HG03097 (cell line): ENCODE measurements around the gene BLM.
"Not testable (repeated sequence)": the region's sequence is repeated elsewhere in the genome, so short reads cannot be mapped to it uniquely, and the experiment has no call there.

ENCODE experiments used
- ATAC-seq: cut with Tn5 transposase; IDR thresholded peaks from one replicate; pipeline ENCODE4 v1.9.1; 2021; ENCODE audit not compliant: unreplicated experiment, low FRiP score

Gene BLM

DNA sequence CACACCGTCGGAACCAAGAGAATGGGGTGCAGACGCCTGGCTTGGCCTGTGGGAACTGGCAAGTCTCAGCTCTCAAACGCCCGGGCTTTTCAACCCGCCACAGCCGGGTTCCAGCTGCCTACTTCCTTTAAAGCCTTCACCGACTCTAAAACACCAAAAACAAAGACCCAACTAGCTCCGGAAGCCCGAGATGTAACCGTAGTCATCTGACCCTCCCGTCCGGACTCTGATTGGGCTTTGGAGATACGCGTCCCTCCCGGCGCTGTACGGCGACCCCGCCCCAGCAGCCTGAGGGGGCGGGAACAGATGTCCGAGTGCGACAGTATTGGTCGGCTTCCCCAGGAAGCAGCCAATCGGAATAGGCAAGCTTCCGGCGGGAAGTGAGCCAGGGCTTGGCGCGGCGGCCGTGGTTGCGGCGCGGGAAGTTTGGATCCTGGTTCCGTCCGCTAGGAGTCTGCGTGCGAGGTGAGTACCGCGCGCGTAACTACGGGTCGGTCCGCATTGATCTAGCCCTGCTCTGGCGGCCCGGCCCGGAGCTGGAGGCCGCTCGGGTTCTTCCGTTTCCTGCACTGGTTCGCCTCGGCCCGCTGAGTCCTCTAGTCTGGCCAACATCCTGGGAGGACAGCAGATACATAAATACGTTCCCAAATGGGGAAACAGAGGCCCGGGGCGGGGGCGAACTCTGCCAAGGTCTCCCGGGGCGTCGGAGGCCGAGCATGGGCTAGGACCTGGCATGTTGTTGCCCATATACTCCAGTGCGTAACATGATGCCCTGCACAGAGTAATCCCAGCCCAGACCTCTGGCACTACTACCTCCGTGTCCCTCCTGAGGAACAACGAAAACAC, at the start of gene BLM:
BLM (plus strand) TSS at position 371 of the 846 bp plus-strand sequence. CDS start 30,047 bp downstream, outside the sequence.
- ATAC-seq, result peak; percentile 98

DNA sequence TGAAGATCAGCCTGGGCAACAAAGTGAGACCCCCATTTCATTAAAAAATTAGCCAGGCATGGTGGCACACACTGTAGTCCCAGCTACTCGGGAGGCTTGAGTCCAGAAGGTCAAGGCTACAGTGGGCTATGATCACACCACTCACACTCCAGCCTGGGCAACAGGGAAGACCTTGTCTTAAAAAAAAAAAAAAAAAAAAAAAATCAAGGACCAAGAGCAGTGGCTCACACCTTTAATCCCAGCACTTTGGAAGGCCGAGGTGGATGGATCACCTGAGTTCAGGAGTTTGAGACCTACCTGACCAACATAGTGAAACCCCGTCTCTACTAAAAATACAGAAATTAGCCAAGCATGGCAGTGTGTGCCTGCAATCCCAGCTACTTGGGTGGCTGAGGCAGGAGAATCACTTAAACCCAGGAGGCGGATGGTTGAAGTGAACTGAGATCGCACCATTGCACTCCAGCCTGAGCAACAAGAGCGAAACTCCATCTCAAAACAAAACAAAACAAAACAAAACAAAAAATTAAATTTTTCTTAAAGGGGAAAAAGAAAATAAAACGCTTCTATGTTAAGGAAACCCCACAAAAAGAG, 49.3 kb upstream of the BLM start:
- ATAC-seq, result not testable (repeated sequence)

DNA sequence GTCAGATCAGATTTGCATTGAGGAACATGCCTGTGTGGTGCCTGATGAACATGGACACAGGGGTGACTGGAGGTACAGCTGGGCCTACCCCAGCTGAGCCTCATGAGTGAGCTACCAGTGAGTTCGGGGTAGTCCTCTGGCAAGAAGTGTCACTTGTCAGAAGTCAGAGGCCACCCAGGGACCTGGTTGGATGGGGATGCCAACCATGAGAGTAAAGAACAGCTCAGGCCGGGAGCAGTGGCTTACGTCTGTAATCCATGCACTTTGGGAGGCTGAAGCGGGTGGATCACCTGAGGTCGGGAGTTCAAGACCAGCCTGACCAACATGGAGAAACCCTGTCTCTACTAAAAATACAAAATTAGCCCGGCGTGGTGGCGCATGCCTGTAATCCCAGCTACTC, 46.5 kb upstream of the BLM start:
- ATAC-seq, result not testable (repeated sequence)

- no peak for ATAC-seq
These were observed 45.9 kb upstream of the BLM start for GRCh38 chr15:90671216-90671615.

DNA sequence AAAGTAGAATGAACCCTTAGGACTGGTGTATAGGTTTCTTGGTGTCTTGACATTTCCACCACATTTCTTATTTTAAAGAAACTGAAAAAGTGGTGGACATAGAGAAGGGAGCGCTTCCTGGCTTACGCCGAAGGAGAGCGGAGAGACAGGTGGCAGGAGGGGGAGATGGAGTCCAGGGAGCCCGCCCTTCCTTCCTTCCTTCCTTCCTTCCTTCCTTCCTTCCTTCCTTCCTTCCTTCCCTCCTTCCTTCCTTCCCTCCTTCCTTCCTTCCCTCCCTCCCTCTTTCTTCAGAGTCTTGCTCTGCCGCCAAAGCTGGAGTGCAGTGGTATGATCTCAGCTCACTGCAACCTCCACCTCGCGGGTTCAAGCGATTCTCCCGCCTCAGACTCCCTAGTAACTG, 43.8 kb upstream of the BLM start:
- not testable (repeated sequence) for ATAC-seq

- no peak for ATAC-seq
These were observed 42.7 kb upstream of the BLM start for GRCh38 chr15:90674476-90674875.

DNA sequence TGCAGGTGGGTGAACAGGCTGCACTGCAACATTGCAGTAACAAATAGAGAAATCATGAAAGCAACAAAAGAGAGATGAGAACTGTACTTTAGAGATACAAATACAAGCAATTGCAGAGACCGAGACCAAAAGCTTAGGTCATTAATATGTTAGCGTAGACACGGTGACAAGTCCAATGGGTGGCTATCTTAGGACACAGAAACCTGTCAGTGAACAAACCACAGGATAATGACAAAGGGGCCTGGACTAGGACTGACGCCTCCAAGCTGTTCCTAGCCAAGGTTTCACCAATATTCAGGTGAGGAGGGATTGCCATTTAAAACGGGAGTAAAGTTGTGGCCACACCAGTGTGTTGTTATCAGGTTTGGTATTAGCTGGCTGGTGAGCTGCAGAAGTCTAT, 41.7 kb upstream of the BLM start:
- no peak for ATAC-seq

DNA sequence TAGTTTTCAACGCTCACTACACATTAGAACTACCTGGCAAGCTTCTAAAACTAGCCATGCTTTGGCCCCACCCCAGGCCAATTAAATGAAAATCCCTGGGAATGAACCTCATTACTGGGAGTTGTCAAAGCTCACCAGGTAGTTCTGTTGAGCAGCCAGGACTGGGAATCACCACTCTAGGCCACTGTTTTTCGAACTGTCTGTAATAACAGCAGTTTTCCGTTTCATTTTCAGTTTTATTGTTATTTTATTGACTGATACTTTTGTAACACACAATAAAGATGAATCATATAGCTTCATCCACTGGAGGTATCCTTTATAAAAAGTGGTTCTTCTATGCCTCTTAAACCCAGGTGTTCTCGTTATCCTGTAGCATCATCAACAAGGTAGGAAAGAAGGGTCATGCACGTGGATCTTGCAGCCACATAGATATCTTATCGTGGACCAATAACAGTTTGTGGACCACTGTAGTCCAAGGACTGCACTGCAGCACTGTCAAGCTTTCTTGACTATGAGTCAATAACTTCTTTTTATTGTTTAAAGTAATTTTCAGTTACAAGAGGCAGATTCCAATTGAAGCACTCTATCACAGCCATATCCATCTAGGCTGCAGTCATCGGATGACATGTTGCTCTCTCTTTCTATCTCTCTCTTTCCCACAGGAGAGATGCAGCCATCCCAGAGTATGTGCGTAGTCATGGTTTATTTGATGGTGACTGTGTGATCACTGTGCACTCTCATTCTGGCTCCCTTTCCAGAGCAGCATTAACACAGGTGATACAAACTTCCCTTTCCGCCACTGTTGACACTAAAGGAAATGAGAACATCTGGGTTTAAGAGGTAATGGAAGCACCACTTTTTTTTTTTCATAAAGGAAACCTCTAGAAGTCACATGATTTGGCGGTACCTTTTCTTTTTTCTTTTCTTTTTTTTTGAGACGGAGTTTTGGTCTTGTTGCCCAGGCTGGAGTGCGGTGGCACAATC, 39.0 kb upstream of the BLM start:
- no peak for ATAC-seq

DNA sequence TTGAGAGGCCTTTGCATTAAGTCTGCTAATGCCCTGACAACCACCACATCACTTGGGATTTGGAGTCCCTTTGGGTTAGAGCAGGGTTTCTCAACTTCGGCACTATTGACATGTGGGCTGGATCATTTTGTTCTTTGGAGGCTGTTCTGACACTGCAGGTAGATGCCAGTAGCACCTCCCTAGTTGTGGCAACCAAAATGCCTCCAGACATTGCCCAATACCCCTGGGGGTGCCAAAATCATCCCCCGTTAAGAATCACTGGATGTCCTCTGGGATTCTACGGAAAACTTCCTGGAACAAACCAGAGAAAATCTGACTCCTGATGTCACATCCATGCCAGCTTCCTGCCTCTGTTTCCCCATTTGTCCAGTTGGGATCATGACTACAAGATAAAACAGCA, 37.2 kb upstream of the BLM start:
- ATAC-seq, result no peak

- ATAC-seq, result no peak
These were observed 36.7 kb upstream of the BLM start for GRCh38 chr15:90680371-90680935.

GRCh38 chr15:90681056-90681455, 36.1 kb upstream of the BLM start:
- no peak for ATAC-seq

DNA sequence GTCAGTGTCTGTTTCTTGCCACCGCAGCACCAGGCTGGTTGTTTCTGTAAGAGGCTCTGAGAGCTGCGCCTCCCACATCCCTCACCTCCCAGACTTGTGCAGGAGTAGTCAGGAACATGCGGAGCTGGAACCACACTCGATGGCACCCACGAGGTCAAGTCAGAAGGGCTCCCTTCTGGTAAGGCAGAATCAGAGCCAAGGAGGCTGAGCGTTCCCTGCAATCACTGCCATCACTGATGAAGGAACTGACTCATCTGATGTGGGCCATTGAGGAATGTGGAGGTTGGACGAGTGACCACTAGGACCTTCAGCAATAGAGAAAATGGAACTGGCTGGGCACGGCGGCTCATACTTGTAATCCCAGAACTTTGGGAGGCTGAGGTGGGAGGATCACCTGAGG, 35.7 kb upstream of the BLM start:
- ATAC-seq, result no peak

- ATAC-seq, result no peak
These were observed 33.8 kb upstream of the BLM start for GRCh38 chr15:90683371-90683770.

- ATAC-seq, result no peak
These were observed 33.3 kb upstream of the BLM start for GRCh38 chr15:90683876-90684275.

DNA sequence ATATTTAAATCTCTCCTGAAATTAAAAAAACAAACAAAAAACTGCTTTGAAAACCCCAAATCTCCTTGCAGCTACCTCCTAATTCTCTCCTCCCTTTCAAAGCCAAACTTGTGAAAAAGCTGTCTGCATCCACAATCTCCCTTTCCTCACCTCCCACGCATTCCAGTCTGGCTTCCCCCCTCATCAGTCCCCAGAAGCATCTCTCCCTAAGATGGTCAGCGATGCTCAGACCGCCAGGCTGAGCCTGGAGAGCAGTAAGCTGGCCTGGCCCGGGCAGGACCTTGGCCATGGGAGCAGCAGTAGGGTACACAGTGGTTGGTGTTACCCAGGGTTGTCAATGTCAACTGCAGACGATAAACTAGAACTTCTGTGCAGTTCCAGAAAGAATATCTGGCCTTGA, 32.9 kb upstream of the BLM start:
- ATAC-seq, result no peak

GRCh38 chr15:90685591-90686434, 31.3 kb upstream of the BLM start:
- peak; percentile 21 for ATAC-seq

DNA sequence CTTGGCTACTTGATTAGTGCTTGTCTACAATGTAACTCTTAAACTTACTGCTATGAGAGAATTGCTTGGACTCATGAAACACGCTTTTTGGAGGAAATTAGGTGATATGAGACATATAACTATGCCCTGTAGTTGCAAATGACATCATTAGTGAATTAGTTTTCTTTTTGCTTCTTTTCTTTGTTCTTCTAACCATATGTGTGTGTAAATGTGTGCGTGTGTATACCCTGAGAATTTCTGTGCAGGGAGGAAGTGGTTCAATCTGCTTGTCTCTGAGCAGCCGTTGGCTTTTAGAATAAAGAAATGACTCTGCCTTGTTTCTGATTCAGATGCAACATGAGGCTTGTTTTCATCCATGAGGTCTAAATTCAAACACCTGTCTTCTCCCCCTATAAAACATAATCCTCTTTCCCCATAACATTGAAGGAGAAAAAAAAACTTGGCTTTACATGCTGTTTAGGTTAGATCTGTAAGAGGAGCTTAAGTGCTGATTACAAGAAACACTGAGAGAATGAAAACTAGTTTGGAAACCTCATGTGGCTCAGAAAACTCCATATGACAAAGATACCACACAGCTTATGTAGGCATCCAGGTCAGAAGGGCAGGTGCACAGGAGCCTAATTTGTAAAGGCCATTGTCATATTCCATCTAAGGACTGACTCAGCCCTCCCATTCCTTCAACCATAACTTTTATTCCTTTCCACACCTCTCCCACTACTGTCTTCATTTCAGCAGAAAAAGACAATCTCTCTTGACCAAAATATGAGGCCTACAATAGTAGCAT, 30.5 kb upstream of the BLM start:
- peak; percentile 69 for ATAC-seq

- ATAC-seq, result not testable (repeated sequence)
These were observed 27.7 kb upstream of the BLM start for GRCh38 chr15:90689326-90689961.

GRCh38 chr15:90690585-90690984, 26.6 kb upstream of the BLM start:
- ATAC-seq, result no peak
